ENCODE measurements around the gene USP4.

The USP4 gene

GRCh38 chr3:49339941-49340800, at the start of gene USP4:
Gene USP4 (minus strand): TSS chr3:49340053. CDS start chr3:49340024, 29 bp downstream.
- H3K4me3 ChIP-seq (ENCODE audit: low read depth, low read length), result peak within 1 kb of the TSS; percentile 74
- peak within 1 kb of the TSS; percentile 87 for H3K9ac ChIP-seq (ENCODE audit: low read depth, low read length)
- no peaks in the 10 kb centered on the region for H3K9me3 ChIP-seq (ENCODE audit: control insufficient read depth, insufficient read depth, low read length)
- H3K36me3 ChIP-seq (ENCODE audit: control insufficient read depth, insufficient read depth, low read length), result peaks cover 2% of the 10 kb centered on the region
- H3K27me3 ChIP-seq (ENCODE audit: control insufficient read depth, insufficient read depth, low read length), result no peaks in the 10 kb centered on the region
- no peaks in the 10 kb centered on the region for H3K4me1 ChIP-seq (ENCODE audit: control insufficient read depth, insufficient read depth, low read length)

DNA sequence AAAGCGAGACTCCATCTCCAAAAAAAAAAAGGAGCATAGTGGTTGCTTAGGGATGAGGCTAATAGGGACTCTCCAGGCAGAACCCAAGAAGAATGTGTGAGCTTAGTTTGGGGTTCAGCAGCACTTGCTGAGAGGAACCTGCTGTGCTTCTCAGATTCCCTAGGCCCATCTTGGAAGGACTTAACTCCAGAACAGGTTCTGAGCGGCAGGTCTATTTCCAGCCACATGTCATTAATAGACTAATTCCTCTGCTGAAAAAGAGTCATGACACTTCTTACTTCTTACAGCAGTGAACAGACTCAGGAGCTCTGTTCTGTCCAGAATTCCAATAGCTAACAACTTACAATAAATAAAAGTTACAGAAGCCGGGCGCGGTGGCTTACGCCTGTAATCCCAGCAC, 49.4 kb upstream of the USP4 start:
- Histone ChIP-seq H3K36me3 (ENCODE audit: control insufficient read depth, insufficient read depth, low read length) (peaks cover 3% of the 10 kb centered on the region), H3K4me3 (ENCODE audit: low read depth, low read length) (no peak overlapping the region), H3K9me3 (ENCODE audit: control insufficient read depth, insufficient read depth, low read length) (no peaks in the 10 kb centered on the region), H3K27me3 (ENCODE audit: control insufficient read depth, insufficient read depth, low read length) (no peaks in the 10 kb centered on the region), H3K9ac (ENCODE audit: low read depth, low read length) (no peak overlapping the region), H3K4me1 (ENCODE audit: control insufficient read depth, insufficient read depth, low read length) (no peaks in the 10 kb centered on the region)

- Histone ChIP-seq H3K9me3 (ENCODE audit: control insufficient read depth, insufficient read depth, low read length) (no peaks in the 10 kb centered on the region), H3K4me1 (ENCODE audit: control insufficient read depth, insufficient read depth, low read length) (no peaks in the 10 kb centered on the region), H3K4me3 (ENCODE audit: low read depth, low read length) (no peak overlapping the region), H3K36me3 (ENCODE audit: control insufficient read depth, insufficient read depth, low read length) (peaks cover 3% of the 10 kb centered on the region), H3K27me3 (ENCODE audit: control insufficient read depth, insufficient read depth, low read length) (no peaks in the 10 kb centered on the region), H3K9ac (ENCODE audit: low read depth, low read length) (no peak overlapping the region)
These were observed 48.5 kb upstream of the USP4 start for GRCh38 chr3:49388289-49388820.

GRCh38 chr3:49387721-49388120, 47.9 kb upstream of the USP4 start:
- Histone ChIP-seq H3K9me3 (ENCODE audit: control insufficient read depth, insufficient read depth, low read length) (no peaks in the 10 kb centered on the region), H3K9ac (ENCODE audit: low read depth, low read length) (no peak overlapping the region), H3K4me1 (ENCODE audit: control insufficient read depth, insufficient read depth, low read length) (no peaks in the 10 kb centered on the region), H3K27me3 (ENCODE audit: control insufficient read depth, insufficient read depth, low read length) (no peaks in the 10 kb centered on the region), H3K4me3 (ENCODE audit: low read depth, low read length) (no peak overlapping the region), H3K36me3 (ENCODE audit: control insufficient read depth, insufficient read depth, low read length) (no peaks in the 10 kb centered on the region)

DNA sequence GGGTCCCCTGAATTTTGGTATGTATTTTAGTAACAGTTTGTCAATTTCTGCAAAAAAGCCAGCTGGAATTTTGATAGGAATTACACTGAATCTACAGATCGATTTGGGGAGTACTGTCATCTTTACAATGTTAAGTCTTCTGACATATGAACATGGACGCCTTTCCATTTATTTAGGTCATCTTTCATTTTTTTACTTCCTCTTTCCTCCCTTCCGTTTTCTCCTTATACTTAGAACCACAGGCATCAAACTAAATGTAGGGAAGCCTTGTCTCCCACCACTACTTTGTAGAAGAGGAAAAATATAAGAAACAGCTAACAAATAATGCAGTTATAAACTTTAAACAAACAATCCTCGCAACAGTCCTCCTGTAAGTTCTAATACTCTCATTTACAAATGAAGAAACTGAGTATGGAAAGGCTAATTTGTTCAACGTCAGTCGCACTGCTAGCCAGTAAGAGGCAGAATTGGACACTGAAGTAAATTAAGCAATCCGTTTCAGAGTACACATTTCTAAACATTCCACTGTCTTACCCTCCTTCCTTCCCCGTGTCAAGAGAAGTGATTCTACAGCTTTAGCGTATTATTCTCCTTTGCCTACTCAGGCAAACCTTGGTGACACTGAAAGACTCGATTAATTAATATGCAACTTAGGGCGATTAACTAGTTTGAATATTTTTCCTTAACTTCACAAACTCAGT, 46.4 kb upstream of the USP4 start:
- H3K9me3 ChIP-seq (ENCODE audit: control insufficient read depth, insufficient read depth, low read length), result no peaks in the 10 kb centered on the region
- H3K36me3 ChIP-seq (ENCODE audit: control insufficient read depth, insufficient read depth, low read length), result no peaks in the 10 kb centered on the region
- H3K27me3 ChIP-seq (ENCODE audit: control insufficient read depth, insufficient read depth, low read length), result no peaks in the 10 kb centered on the region
- no peaks in the 10 kb centered on the region for H3K4me1 ChIP-seq (ENCODE audit: control insufficient read depth, insufficient read depth, low read length)
- no peak overlapping the region for H3K4me3 ChIP-seq (ENCODE audit: low read depth, low read length)
- no peak overlapping the region for H3K9ac ChIP-seq (ENCODE audit: low read depth, low read length)

DNA sequence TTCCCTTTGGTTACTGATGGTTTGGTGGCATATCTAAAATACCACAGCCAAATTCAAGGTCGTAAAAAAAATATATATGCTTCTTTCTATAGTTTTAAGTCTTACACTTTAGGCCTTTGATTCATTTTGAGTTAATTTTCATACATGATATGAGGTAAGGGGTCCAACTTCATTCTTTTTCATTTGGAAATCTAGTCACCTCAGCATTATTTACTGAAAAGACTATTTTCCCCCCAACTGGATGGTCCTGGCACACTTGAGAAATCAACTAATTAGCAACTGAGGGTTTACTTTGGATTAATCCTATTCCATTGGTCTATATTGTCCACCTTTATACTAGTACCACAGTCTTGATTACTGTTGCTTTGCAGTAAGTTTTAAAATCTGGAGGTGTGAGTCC, 45.8 kb upstream of the USP4 start:
- no peaks in the 10 kb centered on the region for H3K4me1 ChIP-seq (ENCODE audit: control insufficient read depth, insufficient read depth, low read length)
- H3K4me3 ChIP-seq (ENCODE audit: low read depth, low read length), result no peak overlapping the region
- no peaks in the 10 kb centered on the region for H3K36me3 ChIP-seq (ENCODE audit: control insufficient read depth, insufficient read depth, low read length)
- H3K9me3 ChIP-seq (ENCODE audit: control insufficient read depth, insufficient read depth, low read length), result no peaks in the 10 kb centered on the region
- H3K27me3 ChIP-seq (ENCODE audit: control insufficient read depth, insufficient read depth, low read length), result no peaks in the 10 kb centered on the region
- no peak overlapping the region for H3K9ac ChIP-seq (ENCODE audit: low read depth, low read length)

DNA sequence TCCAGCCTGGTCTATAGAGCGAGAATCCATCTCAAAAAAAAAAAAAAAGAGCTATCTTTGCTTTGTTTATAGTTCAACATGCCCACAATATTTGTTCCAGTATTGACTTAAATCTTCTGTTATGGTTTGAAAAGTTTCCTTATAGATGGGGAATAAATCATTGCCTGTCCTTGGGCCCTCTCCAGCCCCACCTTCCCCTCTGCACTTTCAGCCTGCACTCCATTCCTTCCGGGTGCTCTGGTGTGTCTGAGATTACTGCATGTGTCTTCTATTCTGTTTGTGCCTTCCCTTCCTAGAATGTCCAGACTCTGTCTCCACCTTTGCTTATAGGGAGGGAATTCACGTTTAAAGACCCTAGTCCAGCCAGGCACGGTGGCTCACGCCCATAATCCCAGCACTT, 43.5 kb upstream of the USP4 start:
- Histone ChIP-seq H3K36me3 (ENCODE audit: control insufficient read depth, insufficient read depth, low read length) (no peaks in the 10 kb centered on the region), H3K9ac (ENCODE audit: low read depth, low read length) (no peak overlapping the region), H3K9me3 (ENCODE audit: control insufficient read depth, insufficient read depth, low read length) (no peaks in the 10 kb centered on the region), H3K27me3 (ENCODE audit: control insufficient read depth, insufficient read depth, low read length) (no peaks in the 10 kb centered on the region), H3K4me1 (ENCODE audit: control insufficient read depth, insufficient read depth, low read length) (no peaks in the 10 kb centered on the region), H3K4me3 (ENCODE audit: low read depth, low read length) (no peak overlapping the region)

GRCh38 chr3:49378249-49378895, 38.5 kb upstream of the USP4 start:
- no peak overlapping the region for H3K4me3 ChIP-seq (ENCODE audit: low read depth, low read length)
- H3K27me3 ChIP-seq (ENCODE audit: control insufficient read depth, insufficient read depth, low read length), result no peaks in the 10 kb centered on the region
- H3K4me1 ChIP-seq (ENCODE audit: control insufficient read depth, insufficient read depth, low read length), result no peaks in the 10 kb centered on the region
- peaks cover 6% of the 10 kb centered on the region for H3K36me3 ChIP-seq (ENCODE audit: control insufficient read depth, insufficient read depth, low read length)
- no peaks in the 10 kb centered on the region for H3K9me3 ChIP-seq (ENCODE audit: control insufficient read depth, insufficient read depth, low read length)
- H3K9ac ChIP-seq (ENCODE audit: low read depth, low read length), result no peak overlapping the region

DNA sequence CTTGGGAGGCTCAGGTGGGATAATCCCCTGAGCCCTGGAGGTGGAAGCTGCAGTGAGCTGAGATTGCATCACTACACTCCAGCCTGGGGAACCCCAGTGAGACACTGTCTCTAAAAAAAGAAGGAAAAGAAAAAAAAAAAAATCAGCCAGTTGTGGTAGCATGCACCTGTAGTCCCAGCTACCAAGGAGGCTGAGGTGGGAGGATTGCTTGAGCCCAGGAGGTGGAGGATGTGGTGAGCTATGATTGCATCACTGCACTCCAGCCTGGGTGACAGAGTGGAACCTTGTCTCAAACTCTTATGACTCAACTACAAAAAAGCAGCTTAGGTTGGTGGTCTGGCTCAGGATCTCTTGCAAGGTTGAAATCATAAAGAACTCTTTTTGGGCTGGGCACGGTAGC, 37.6 kb upstream of the USP4 start:
- H3K9me3 ChIP-seq (ENCODE audit: control insufficient read depth, insufficient read depth, low read length), result no peaks in the 10 kb centered on the region
- no peak overlapping the region for H3K9ac ChIP-seq (ENCODE audit: low read depth, low read length)
- no peaks in the 10 kb centered on the region for H3K27me3 ChIP-seq (ENCODE audit: control insufficient read depth, insufficient read depth, low read length)
- H3K36me3 ChIP-seq (ENCODE audit: control insufficient read depth, insufficient read depth, low read length), result peaks cover 10% of the 10 kb centered on the region
- H3K4me1 ChIP-seq (ENCODE audit: control insufficient read depth, insufficient read depth, low read length), result no peaks in the 10 kb centered on the region
- H3K4me3 ChIP-seq (ENCODE audit: low read depth, low read length), result no peak overlapping the region

DNA sequence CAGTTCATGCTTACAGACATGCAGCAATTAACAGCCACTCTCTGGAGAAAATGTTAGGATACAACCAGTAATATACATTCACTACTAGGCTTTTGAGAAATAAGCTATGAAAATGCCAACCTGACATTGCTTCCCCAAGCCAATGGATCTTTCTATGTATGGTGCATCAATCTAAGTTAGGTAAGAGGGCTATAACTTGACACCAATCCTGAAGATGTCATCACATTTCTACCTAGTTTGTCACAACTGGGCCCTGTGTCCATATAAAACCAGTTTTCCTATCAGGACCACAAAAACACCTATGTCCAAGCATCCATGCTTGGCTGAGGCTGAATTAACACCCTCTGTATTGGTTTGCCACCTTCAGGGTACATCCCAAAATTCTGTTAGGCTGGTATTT, 32.1 kb upstream of the USP4 start:
- no peak overlapping the region for H3K4me3 ChIP-seq (ENCODE audit: low read depth, low read length)
- H3K9ac ChIP-seq (ENCODE audit: low read depth, low read length), result no peak overlapping the region
- no peaks in the 10 kb centered on the region for H3K9me3 ChIP-seq (ENCODE audit: control insufficient read depth, insufficient read depth, low read length)
- H3K4me1 ChIP-seq (ENCODE audit: control insufficient read depth, insufficient read depth, low read length), result no peaks in the 10 kb centered on the region
- peaks cover 23% of the 10 kb centered on the region for H3K36me3 ChIP-seq (ENCODE audit: control insufficient read depth, insufficient read depth, low read length)
- H3K27me3 ChIP-seq (ENCODE audit: control insufficient read depth, insufficient read depth, low read length), result no peaks in the 10 kb centered on the region

DNA sequence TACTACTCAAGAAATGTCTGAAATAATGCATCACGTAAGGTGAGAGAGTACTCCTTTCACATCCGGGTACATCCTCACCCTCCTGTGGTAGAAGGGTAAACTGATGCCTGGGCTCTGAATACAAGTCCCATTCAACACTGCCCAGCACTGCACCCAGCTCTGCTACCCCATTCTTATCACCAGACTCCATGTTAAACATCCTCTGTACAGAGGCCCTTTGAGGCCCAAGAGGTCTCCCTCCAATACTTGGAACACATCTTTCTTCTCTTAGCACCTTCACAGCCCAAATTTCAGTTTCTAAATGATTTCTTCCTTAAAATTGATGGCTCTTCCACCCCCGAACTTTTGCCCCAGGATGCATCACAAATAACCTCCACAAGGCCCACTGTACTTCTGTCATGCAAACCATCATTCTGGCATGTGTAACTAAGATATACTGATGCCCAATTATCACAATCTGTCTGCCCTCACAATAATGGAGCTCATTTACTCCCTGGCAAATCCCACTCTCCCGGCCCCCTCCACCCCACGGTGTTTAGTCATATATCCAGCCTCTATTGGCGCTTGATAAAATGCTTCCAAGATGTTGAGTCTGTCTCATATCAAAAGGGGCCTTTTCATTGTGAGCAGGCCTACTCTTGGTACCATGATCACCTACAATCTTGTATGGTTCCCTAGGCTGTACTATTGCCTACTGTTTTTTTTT, 30.9 kb upstream of the USP4 start:
- Histone ChIP-seq H3K36me3 (ENCODE audit: control insufficient read depth, insufficient read depth, low read length) (peaks cover 27% of the 10 kb centered on the region), H3K4me3 (ENCODE audit: low read depth, low read length) (no peak overlapping the region), H3K27me3 (ENCODE audit: control insufficient read depth, insufficient read depth, low read length) (no peaks in the 10 kb centered on the region), H3K9ac (ENCODE audit: low read depth, low read length) (no peak overlapping the region), H3K9me3 (ENCODE audit: control insufficient read depth, insufficient read depth, low read length) (no peaks in the 10 kb centered on the region), H3K4me1 (ENCODE audit: control insufficient read depth, insufficient read depth, low read length) (no peaks in the 10 kb centered on the region)
